ENCODE results near the gene TBC1D26. TPM values are rescaled to one million over a fixed set of nuclear protein-coding genes. Genes with fewer than 3 reads are reported as not detected.
"Not testable (repeated sequence)": the region's sequence is repeated elsewhere in the genome, so short reads cannot be mapped to it uniquely, and the experiment has no call there.

Gene TBC1D26
- total RNA-seq, 2 donors from 2014 or later = not detected

DNA sequence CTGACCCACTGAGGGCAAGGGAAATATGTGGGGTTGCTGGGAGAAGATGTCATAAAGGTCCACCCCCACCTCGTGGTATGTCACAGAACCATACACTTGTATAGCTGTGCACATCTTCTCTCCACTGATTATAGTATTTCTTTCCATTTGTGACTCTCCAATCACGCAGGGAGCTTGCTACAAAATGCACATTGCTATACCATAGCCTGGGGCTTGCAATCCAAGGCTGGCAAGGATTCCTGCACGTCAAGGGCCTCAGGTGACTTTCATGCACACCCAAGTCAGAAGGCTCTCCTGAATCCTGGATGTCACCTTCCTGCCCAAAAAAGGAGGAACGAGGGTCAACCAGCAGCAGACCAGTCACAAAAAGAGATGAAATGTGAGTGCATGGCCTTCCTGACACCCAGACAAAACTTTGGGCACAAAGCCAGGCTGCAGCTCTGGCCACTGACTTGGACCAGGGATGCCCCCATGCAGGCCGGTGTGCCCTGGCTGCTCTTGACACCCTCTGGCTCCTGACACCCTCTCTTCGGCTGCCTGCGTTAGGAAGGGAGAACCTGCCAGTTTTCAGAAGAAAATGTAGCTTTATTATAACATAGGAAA is 12.1 kb downstream of the TBC1D26 start:
- Histone ChIP-seq H3K36me3 (replicated peaks in 1 of 2; ENCODE audit: insufficient read depth in 1 of 2, low read depth in 2 of 2) (no peaks in the 10 kb centered on the region), H3K27me3 (no peaks in the 10 kb centered on the region), H3K4me1 (no peaks in the 10 kb centered on the region), H3K9me3 (no peaks in the 10 kb centered on the region), H3K4me3 (no peak overlapping the region), H3K27ac (no peak overlapping the region)
- TF ChIP-seq, protein P1, sequence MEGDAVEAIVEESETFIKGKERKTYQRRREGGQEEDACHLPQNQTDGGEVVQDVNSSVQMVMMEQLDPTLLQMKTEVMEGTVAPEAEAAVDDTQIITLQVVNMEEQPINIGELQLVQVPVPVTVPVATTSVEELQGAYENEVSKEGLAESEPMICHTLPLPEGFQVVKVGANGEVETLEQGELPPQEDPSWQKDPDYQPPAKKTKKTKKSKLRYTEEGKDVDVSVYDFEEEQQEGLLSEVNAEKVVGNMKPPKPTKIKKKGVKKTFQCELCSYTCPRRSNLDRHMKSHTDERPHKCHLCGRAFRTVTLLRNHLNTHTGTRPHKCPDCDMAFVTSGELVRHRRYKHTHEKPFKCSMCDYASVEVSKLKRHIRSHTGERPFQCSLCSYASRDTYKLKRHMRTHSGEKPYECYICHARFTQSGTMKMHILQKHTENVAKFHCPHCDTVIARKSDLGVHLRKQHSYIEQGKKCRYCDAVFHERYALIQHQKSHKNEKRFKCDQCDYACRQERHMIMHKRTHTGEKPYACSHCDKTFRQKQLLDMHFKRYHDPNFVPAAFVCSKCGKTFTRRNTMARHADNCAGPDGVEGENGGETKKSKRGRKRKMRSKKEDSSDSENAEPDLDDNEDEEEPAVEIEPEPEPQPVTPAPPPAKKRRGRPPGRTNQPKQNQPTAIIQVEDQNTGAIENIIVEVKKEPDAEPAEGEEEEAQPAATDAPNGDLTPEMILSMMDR (IDR thresholded peaks at IDR 0.05) = no peak
- TF ChIP-seq POLR2A (IDR thresholded peaks at IDR 0.05) = no peak
- ATAC-seq = no peak
- intact Hi-C loops (cut with DNase I) = no loop called here
- DNase-seq = no peak
- 75 to 82% methylated on average over 7 of the region's 7 CpGs for WGBS, 2 donors

- TF ChIP-seq POLR2A (IDR thresholded peaks at IDR 0.05) = no peak
- TF ChIP-seq, protein P1 (IDR thresholded peaks at IDR 0.05) = no peak
- WGBS, 2 donors = 55 to 64% methylated on average over 2 of the region's 2 CpGs
- no peak overlapping the region for H3K27ac ChIP-seq
- H3K36me3 ChIP-seq (replicated peaks in 1 of 2; ENCODE audit: insufficient read depth in 1 of 2, low read depth in 2 of 2) = no peaks in the 10 kb centered on the region
- no peaks in the 10 kb centered on the region for H3K4me1 ChIP-seq
- H3K9me3 ChIP-seq = no peaks in the 10 kb centered on the region
- no peak overlapping the region for H3K4me3 ChIP-seq
- H3K27me3 ChIP-seq = no peaks in the 10 kb centered on the region
- intact Hi-C loops (cut with DNase I) = no loop called here
- DNase-seq (no peak), ATAC-seq (no peak)
These were observed 12.8 kb downstream of the TBC1D26 start for GRCh38 chr17:15744885-15745284.

DNA sequence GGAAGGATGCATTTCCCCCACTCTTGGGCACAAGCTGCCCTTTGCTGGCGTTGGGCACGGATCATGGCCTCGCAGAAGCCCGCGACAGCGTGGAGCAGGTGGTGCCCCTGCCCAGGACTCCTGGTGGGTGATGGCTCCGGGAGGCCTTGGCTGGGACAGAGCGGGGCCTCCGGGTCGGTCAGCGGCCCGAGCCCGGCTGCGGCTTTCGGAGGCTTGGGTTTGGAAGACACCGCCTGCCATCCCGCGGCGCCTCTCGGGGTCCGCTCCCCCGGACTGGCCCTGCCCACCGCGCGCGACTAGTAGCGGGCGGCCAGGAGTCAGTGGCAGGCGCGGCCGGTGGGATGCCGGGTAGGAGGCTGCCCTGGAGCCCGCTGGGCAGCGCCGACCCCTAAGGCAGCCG is 17.3 kb downstream of the TBC1D26 start:
- H3K27ac ChIP-seq; ATAC-seq; H3K4me1 ChIP-seq; H3K9me3 ChIP-seq; H3K4me3 ChIP-seq; intact Hi-C loops (cut with DNase I); DNase-seq; H3K36me3 ChIP-seq (replicated peaks in 1 of 2; ENCODE audit: insufficient read depth in 1 of 2, low read depth in 2 of 2); H3K27me3 ChIP-seq: not testable (repeated sequence)
- 49% methylated on average over 12 of the region's 36 CpGs; no CpG with 5 or more reads in 1 of the 2 donors for WGBS, 2 donors

- H3K36me3 ChIP-seq (replicated peaks in 1 of 2; ENCODE audit: insufficient read depth in 1 of 2, low read depth in 2 of 2); H3K27ac ChIP-seq; ATAC-seq; DNase-seq; H3K4me3 ChIP-seq; H3K27me3 ChIP-seq; H3K9me3 ChIP-seq; H3K4me1 ChIP-seq; intact Hi-C loops (cut with DNase I): not testable (repeated sequence)
- WGBS, 2 donors = no CpG with 5 or more reads among the region's 14 CpGs
These were observed 36.9 kb downstream of the TBC1D26 start for GRCh38 chr17:15768865-15769533.

- H3K27ac ChIP-seq; ATAC-seq; DNase-seq; H3K9me3 ChIP-seq; H3K4me1 ChIP-seq; H3K4me3 ChIP-seq; intact Hi-C loops (cut with DNase I); H3K36me3 ChIP-seq (replicated peaks in 1 of 2; ENCODE audit: insufficient read depth in 1 of 2, low read depth in 2 of 2); H3K27me3 ChIP-seq: not testable (repeated sequence)
- WGBS, 2 donors = 77% methylated on average over 7 of the region's 7 CpGs; no CpG with 5 or more reads in 1 of the 2 donors
These were observed 38.6 kb downstream of the TBC1D26 start for GRCh38 chr17:15770679-15771078.

DNA sequence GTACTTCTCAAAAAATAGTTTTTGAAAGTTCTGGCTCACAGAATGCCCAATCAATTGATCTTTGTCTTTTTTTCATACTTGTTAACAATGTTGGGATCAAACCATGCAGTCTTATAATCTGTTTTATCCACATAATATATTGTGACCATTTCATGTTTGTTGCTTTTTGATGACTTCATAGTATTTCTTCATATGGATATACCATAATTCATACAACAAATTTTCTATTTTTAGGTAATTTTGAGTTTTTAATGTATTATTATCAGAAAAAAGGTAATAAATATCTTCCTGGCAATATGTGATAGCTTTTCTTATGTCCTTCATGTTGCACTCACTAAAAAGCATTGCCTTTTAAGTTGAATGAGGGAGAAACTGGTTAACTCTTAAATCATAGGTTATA is 44.8 kb downstream of the TBC1D26 start:
- TF ChIP-seq POLR2A (IDR thresholded peaks at IDR 0.05) = no peak
- TF ChIP-seq, protein P1 (IDR thresholded peaks at IDR 0.05) = no peak
- no peak for DNase-seq
- Histone ChIP-seq H3K27me3 (no peaks in the 10 kb centered on the region), H3K4me3 (no peak overlapping the region), H3K27ac (no peak overlapping the region), H3K9me3 (no peaks in the 10 kb centered on the region), H3K36me3 (replicated peaks in 1 of 2; ENCODE audit: insufficient read depth in 1 of 2, low read depth in 2 of 2) (no peaks in the 10 kb centered on the region), H3K4me1 (no peaks in the 10 kb centered on the region)
- intact Hi-C loops (cut with DNase I) = no loop called here
- ATAC-seq = no peak
